CD14-positive monocyte (primary cell): ENCODE measurements around the gene ZC3H4. TPM values are rescaled to one million over a fixed set of nuclear protein-coding genes. Genes with fewer than 3 reads are reported as not detected.

Experiments used
- DNase-seq, 3 donors: peaks; one replicate each; pipeline ENCODE4 v3.0.0-alpha.2; 2011 to 2022
- H2AFZ ChIP-seq: 2 replicates; pipeline ENCODE4 v1.6.0; 2012; ENCODE audit warnings: mild to moderate bottlenecking, low read depth, low read length, inconsistent platforms; ENCODE audit not compliant: insufficient read depth, poor library complexity, severe bottlenecking
- H3K27ac ChIP-seq, 2 donors: 1 replicate in 1 of 2; 2 replicates in 1 of 2; pipeline ENCODE4 v1.5.1; 2012 to 2013; ENCODE audit warnings: low read length in 2 of 2, control low read depth in 1 of 2, inconsistent platforms in 1 of 2, low read depth in 1 of 2, mild to moderate bottlenecking in 1 of 2
- H3K27me3 ChIP-seq, 2 donors: one replicate each; pipeline versions ENCODE4 v1.6.0 to v1.6.1; 2011 to 2013; ENCODE audit warnings: low read length in 2 of 2; ENCODE audit not compliant: control insufficient read depth in 2 of 2, insufficient read depth in 2 of 2
- H3K36me3 ChIP-seq, 2 donors: replicated peaks in 1 of 2; 1 replicate in 1 of 2; 2 replicates in 1 of 2; pipeline versions ENCODE4 v1.5.1 to v1.6.1; 2012 to 2013; ENCODE audit warnings: low read length in 2 of 2, control low read depth in 1 of 2, inconsistent platforms in 1 of 2, mild to moderate bottlenecking in 1 of 2; ENCODE audit not compliant: insufficient read depth in 2 of 2, control insufficient read depth in 1 of 2
- H3K4me1 ChIP-seq, 2 donors: 1 replicate in 1 of 2; 2 replicates in 1 of 2; pipeline versions ENCODE4 v1.5.1 to v1.6.1; 2012 to 2013; ENCODE audit warnings: low read length in 2 of 2, control low read depth in 1 of 2, inconsistent platforms in 1 of 2, mild to moderate bottlenecking in 1 of 2, moderate library complexity in 1 of 2; ENCODE audit not compliant: insufficient read depth in 2 of 2, control insufficient read depth in 1 of 2
- H3K4me2 ChIP-seq: replicated peaks from 2 replicates; pipeline ENCODE3; 2012; ENCODE audit warnings: low read length, moderate library complexity, mild to moderate bottlenecking; ENCODE audit not compliant: poor library complexity, severe bottlenecking; ENCODE audit errors: extremely low read depth
- H3K4me3 ChIP-seq, 3 experiments: fragments of 200-600 bp in 1 of 3; sonication (generic) in 1 of 3; replicated peaks in 1 of 3; 1 replicate in 2 of 3; 2 replicates in 1 of 3; pipeline ENCODE4 v1.5.1; 2011 to 2013; ENCODE audit warnings: low read length in 3 of 3, mild to moderate bottlenecking in 3 of 3, control low read depth in 2 of 3, low read depth in 2 of 3, inconsistent platforms in 1 of 3, moderate library complexity in 1 of 3
- H3K79me2 ChIP-seq: 2 replicates; pipeline ENCODE4 v1.6.0; 2012; ENCODE audit warnings: mild to moderate bottlenecking, control low read depth, inconsistent platforms, low read length, moderate library complexity; ENCODE audit not compliant: insufficient read depth
- H3K9ac ChIP-seq: 2 replicates; pipeline ENCODE4 v1.6.0; 2017; ENCODE audit warnings: low read length, mild to moderate bottlenecking; ENCODE audit not compliant: insufficient read depth, poor library complexity, severe bottlenecking
- H3K9me3 ChIP-seq, 2 donors: replicated peaks in 1 of 2; 1 replicate in 1 of 2; 2 replicates in 1 of 2; pipeline versions ENCODE4 v1.5.1 to v1.6.1; 2012 to 2013; ENCODE audit warnings: low read length in 2 of 2, control low read depth in 1 of 2; ENCODE audit not compliant: control insufficient read depth in 1 of 2, insufficient read depth in 1 of 2
- H4K20me1 ChIP-seq: 2 replicates; pipeline ENCODE4 v1.6.0; 2012; ENCODE audit warnings: mild to moderate bottlenecking, low read length, control low read depth, moderate library complexity; ENCODE audit not compliant: insufficient read depth
- H3K27ac Mint-ChIP-seq, 7 donors: one replicate each; pipeline ENCODE4 v1.8.0; 2020; ENCODE audit warnings: mild to moderate bottlenecking in 7 of 7, mixed read lengths in 7 of 7, moderate library complexity in 6 of 7, inconsistent platforms in 2 of 7
- H3K27me3 Mint-ChIP-seq, 3 donors: one replicate each; pipeline ENCODE4 v1.8.0; 2021 to 2022; ENCODE audit warnings: low read depth in 3 of 3, mild to moderate bottlenecking in 3 of 3, mixed read lengths in 3 of 3, moderate library complexity in 3 of 3, inconsistent platforms in 1 of 3
- H3K36me3 Mint-ChIP-seq, 2 donors: one replicate each; pipeline ENCODE4 v1.8.0; 2020; ENCODE audit warnings: mixed read lengths in 2 of 2, inconsistent platforms in 1 of 2, mild to moderate bottlenecking in 1 of 2
- H3K4me1 Mint-ChIP-seq: one replicate; pipeline ENCODE4 v1.8.0; 2020; ENCODE audit warnings: mild to moderate bottlenecking, mixed read lengths
- H3K4me3 Mint-ChIP-seq, 2 donors: one replicate each; pipeline ENCODE4 v1.8.0; 2020; ENCODE audit warnings: mild to moderate bottlenecking in 2 of 2, mixed read lengths in 2 of 2, moderate library complexity in 1 of 2
- H3K9me3 Mint-ChIP-seq, 7 donors: one replicate each; pipeline ENCODE4 v1.8.0; 2020 to 2022; ENCODE audit warnings: mixed read lengths in 7 of 7, mild to moderate bottlenecking in 6 of 7, moderate library complexity in 6 of 7, inconsistent platforms in 2 of 7
- CTCF ChIP-seq: fragments of 200-600 bp; IDR thresholded peaks from one replicate; pipeline ENCODE4 v1.8.0; 2022; ENCODE audit warnings: antibody characterized with exemption, mild to moderate bottlenecking
- WGBS: methylation state at CpG from one replicate; pipeline ENCODE4 v1.1.5; 2013; ENCODE audit warnings: missing lambda C conversion rate; ENCODE audit not compliant: insufficient coverage; 5-methylcytosine and 5-hydroxymethylcytosine counted together
- intact Hi-C, 2 donors: fragments of 100-400 bp; cut with micrococcal nuclease; formaldehyde crosslinking; loops; one replicate each; pipeline versions ENCODE4 v1.15.0 to v1.15.1; 2023
- polyA plus RNA-seq, 3 donors: library from polyadenylated mRNA; depleted of rRNA in 1 of 3; unstranded in 2 of 3; stranded (reverse) in 1 of 3; fragments of 300-500 nt in 2 of 3; fragments of >200 nt in 1 of 3; fragmentation: Illumina TruSeq in 2 of 3; gene quantifications; 1 replicate in 2 of 3; 2 replicates in 1 of 3; pipeline ENCODE4 v1.2.3, GENCODE V29; 2012 to 2021

ZC3H4 gene
- polyA plus RNA-seq, 3 donors, result 0.24 to 9.9 (median 0.60) TPM

DNA sequence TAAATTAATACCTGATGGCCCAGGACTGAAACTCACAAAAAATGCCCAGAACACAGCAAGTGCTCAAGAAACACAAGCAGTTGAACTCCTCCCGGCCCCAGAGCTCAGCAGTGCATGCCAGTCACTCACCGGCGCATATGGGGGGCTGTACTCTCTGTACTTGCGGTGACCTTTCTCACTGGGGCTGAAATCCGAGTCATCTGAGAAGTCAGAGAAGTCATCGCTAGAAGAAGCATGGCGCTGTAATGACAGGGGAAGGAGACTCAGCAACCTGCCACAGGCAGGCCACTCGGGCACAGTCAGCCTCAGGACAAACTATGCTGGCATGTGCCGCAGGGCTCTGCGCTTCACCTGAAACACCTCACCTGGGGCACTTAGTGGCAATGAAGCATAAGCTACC, 19.7 kb downstream of the ZC3H4 start:
- TF ChIP-seq CTCF, result no peak
- Histone ChIP-seq H3K4me3 (no peak overlapping the region), H2AFZ (no peak overlapping the region), H3K36me3 (peaks cover 59 to 92% of the 10 kb centered on the region in 2 donors), H3K27me3 (no peaks in the 10 kb centered on the region), H3K27ac (peak overlapping the region in 1 of 2 donors; percentile 22), H4K20me1 (peaks cover 72% of the 10 kb centered on the region), H3K9ac (no peak overlapping the region), H3K79me2 (peaks cover 64% of the 10 kb centered on the region), H3K4me1 (peaks cover 6 to 10% of the 10 kb centered on the region in 2 donors), H3K4me2 (no peak overlapping the region), H3K9me3 (no peaks in the 10 kb centered on the region)
- H3K9me3 Mint-ChIP-seq, result no peaks in the 10 kb centered on the region
- peaks cover 0 to under 1% (median 0%) of the 10 kb centered on the region in 3 donors for H3K27me3 Mint-ChIP-seq
- DNase-seq, result no peak
- WGBS, result 95% methylated on average over 9 of the region's 10 CpGs
- H3K4me1 Mint-ChIP-seq, result peaks cover 10% of the 10 kb centered on the region
- intact Hi-C loops, result no loop called here
- no peak overlapping the region for H3K4me3 Mint-ChIP-seq
- peak overlapping the region in 4 of 7 donors; percentile 0 to 65 (median 47) for H3K27ac Mint-ChIP-seq
- H3K36me3 Mint-ChIP-seq, result peaks cover 71 to 95% of the 10 kb centered on the region in 2 donors

DNA sequence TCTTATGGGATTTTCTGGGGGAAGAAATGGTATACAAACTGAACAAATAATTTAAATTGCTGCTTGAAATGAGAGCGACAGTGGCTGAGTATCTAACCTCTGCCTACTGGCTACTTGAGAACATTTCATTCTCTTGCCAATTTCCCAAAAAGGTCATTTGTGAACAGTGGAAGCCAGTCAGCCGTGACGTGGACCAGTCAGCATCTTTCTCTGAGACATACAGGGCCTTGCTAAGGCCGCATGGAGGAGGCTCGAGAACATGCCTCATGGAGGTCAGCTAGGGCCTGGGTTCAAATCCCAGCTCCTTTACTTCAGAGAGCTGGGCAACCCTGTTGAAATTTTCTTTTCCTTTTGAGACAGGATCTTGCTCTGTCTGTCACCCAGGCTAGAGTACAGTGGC, 20.3 kb downstream of the ZC3H4 start:
- Mint-ChIP-seq H3K27me3 (peaks cover 0 to 2% (median 0%) of the 10 kb centered on the region in 3 donors), H3K9me3 (no peaks in the 10 kb centered on the region), H3K4me3 (no peak overlapping the region), H3K4me1 (peaks cover 10% of the 10 kb centered on the region), H3K36me3 (peaks cover 75 to 95% of the 10 kb centered on the region in 2 donors), H3K27ac (peak overlapping the region in 3 of 7 donors; percentile 0 to 65 (median 40))
- no peaks in the 10 kb centered on the region for H3K9me3 ChIP-seq
- no peak overlapping the region for H3K4me3 ChIP-seq
- no peak overlapping the region for H2AFZ ChIP-seq
- H3K27me3 ChIP-seq, result no peaks in the 10 kb centered on the region
- no peak overlapping the region for H3K9ac ChIP-seq
- H3K4me2 ChIP-seq, result no peak overlapping the region
- peaks cover 58% of the 10 kb centered on the region for H3K79me2 ChIP-seq
- peaks cover 66% of the 10 kb centered on the region for H4K20me1 ChIP-seq
- DNase-seq, result no peak
- 98% methylated on average over 5 of the region's 5 CpGs for WGBS
- H3K27ac ChIP-seq, result peak overlapping the region in 1 of 2 donors; percentile 22
- intact Hi-C loops, result no loop called here
- no peak for TF ChIP-seq CTCF
- peaks cover 6 to 10% of the 10 kb centered on the region in 2 donors for H3K4me1 ChIP-seq
- H3K36me3 ChIP-seq, result peaks cover 61 to 92% of the 10 kb centered on the region in 2 donors
